ELR (cell line): ENCODE results near the gene EYS.

Source experiments
- DNase-seq: peaks from one replicate; pipeline ENCODE4 v3.0.0-alpha.2; 2015; ENCODE audit warnings: low read depth

EYS gene

GRCh38 chr6:63724721-63725120 is 1982.3 kb downstream of the EYS start:
- DNase-seq: no peak

- no peak for DNase-seq
Measured at GRCh38 chr6:63721181-63721580, 1985.8 kb downstream of the EYS start.

- no peak for DNase-seq
Measured at GRCh38 chr6:63716169-63716568, 1990.9 kb downstream of the EYS start.

- no peak for DNase-seq
Measured at GRCh38 chr6:63714091-63714490, 1992.9 kb downstream of the EYS start.

- no peak for DNase-seq
Measured at GRCh38 chr6:63713332-63713731, 1993.7 kb downstream of the EYS start.

- no peak for DNase-seq
Measured at GRCh38 chr6:63709148-63709547, 1997.9 kb downstream of the EYS start.

GRCh38 chr6:63708631-63709030 is 1998.4 kb downstream of the EYS start:
- DNase-seq: no peak

- DNase-seq: no peak
Measured at GRCh38 chr6:63706630-63707029, 2000.4 kb downstream of the EYS start.

- peak; percentile 10 for DNase-seq
Measured at GRCh38 chr6:63705707-63706106, 2001.3 kb downstream of the EYS start.

- no peak for DNase-seq
Measured at GRCh38 chr6:63690221-63690620, 2016.8 kb downstream of the EYS start.

GRCh38 chr6:63689421-63689820 is 2017.6 kb downstream of the EYS start:
- DNase-seq: peak; percentile 15

GRCh38 chr6:63685446-63686379 is 2021.3 kb downstream of the EYS start:
- no peak for DNase-seq

- no peak for DNase-seq
Measured at GRCh38 chr6:63683071-63683603, 2023.9 kb downstream of the EYS start.

- no peak for DNase-seq
Measured at GRCh38 chr6:63677282-63677681, 2029.7 kb downstream of the EYS start.

GRCh38 chr6:63676412-63677114 is 2030.5 kb downstream of the EYS start:
- no peak for DNase-seq

- DNase-seq: no peak
Measured at GRCh38 chr6:63675138-63675537, 2031.9 kb downstream of the EYS start.

- DNase-seq: no peak
Measured at GRCh38 chr6:63674635-63675034, 2032.4 kb downstream of the EYS start.

- no peak for DNase-seq
Measured at GRCh38 chr6:63673692-63674091, 2033.3 kb downstream of the EYS start.

- no peak for DNase-seq
Measured at GRCh38 chr6:63672582-63673129, 2034.4 kb downstream of the EYS start.

- DNase-seq: no peak
Measured at GRCh38 chr6:63671098-63671754, 2035.8 kb downstream of the EYS start.
